ENCODE data around the gene ABHD15. TPM values are rescaled to one million over a fixed set of nuclear protein-coding genes. Genes with fewer than 3 reads are reported as not detected.
A peak's percentile ranks its signal among the peaks of the same experiment; 100 is the strongest.

ABHD15 gene
- polyA plus RNA-seq, 3 donors, result 3.1 to 4.6 (median 3.6) TPM

GRCh38 chr17:29571486-29571882, 4.6 kb upstream of the ABHD15 start:
- peak in 1 of 3 donors; percentile 2 for DNase-seq
- intact Hi-C loops (cut with micrococcal nuclease), result no loop called here
- Histone ChIP-seq H3K79me2 (ENCODE audit: insufficient read depth, low read length) (peaks cover 13% of the 10 kb centered on the region), H3K4me3 (replicated peaks in 1 of 3; ENCODE audit: low read depth in 2 of 3, low read length in 3 of 3) (no peak overlapping the region), H3K4me2 (replicated peaks; ENCODE audit: extremely low read depth, low read length, poor library complexity, severe bottlenecking) (no peak overlapping the region), H3K9ac (ENCODE audit: insufficient read depth, low read length, poor library complexity, severe bottlenecking) (no peak overlapping the region), H2AFZ (ENCODE audit: insufficient read depth, low read depth, low read length, poor library complexity, severe bottlenecking) (no peak overlapping the region), H3K4me1 (ENCODE audit: control insufficient read depth in 1 of 2, insufficient read depth in 2 of 2, low read length in 2 of 2) (peaks cover 14 to 31% of the 10 kb centered on the region in 2 donors), H3K36me3 (replicated peaks in 1 of 2; ENCODE audit: control insufficient read depth in 1 of 2, insufficient read depth in 2 of 2, low read length in 2 of 2) (peaks cover 29 to 35% of the 10 kb centered on the region in 2 donors), H3K27me3 (ENCODE audit: control insufficient read depth in 2 of 2, insufficient read depth in 2 of 2, low read length in 2 of 2) (no peaks in the 10 kb centered on the region), H3K27ac (ENCODE audit: low read depth in 1 of 2, low read length in 2 of 2) (no peak overlapping the region), H3K9me3 (replicated peaks in 1 of 2; ENCODE audit: control insufficient read depth in 1 of 2, insufficient read depth in 1 of 2, low read length in 2 of 2) (no peaks in the 10 kb centered on the region), H4K20me1 (ENCODE audit: insufficient read depth, low read length) (peaks cover 24% of the 10 kb centered on the region)
- Mint-ChIP-seq H3K36me3 (peaks cover 33 to 45% of the 10 kb centered on the region in 2 donors), H3K27me3 (ENCODE audit: low read depth in 3 of 3) (peaks cover 0 to 2% (median 2%) of the 10 kb centered on the region in 3 donors), H3K27ac (peak overlapping the region in 1 of 7 donors; percentile 35), H3K9me3 (no peaks in the 10 kb centered on the region), H3K4me1 (peaks cover 18% of the 10 kb centered on the region), H3K4me3 (no peak overlapping the region)
- TF ChIP-seq CTCF (IDR thresholded peaks at IDR 0.05), result no peak
- 92% methylated on average over 6 of the region's 6 CpGs for WGBS (ENCODE audit: insufficient coverage)

GRCh38 chr17:29570521-29570920, 3.7 kb upstream of the ABHD15 start:
- intact Hi-C loops (cut with micrococcal nuclease), result no loop called here

More at GRCh38 chr17:29570521-29570920, 3.7 kb upstream of the ABHD15 start:
- H3K9ac ChIP-seq (ENCODE audit: insufficient read depth, low read length, poor library complexity, severe bottlenecking), result no peak overlapping the region
- H3K9me3 ChIP-seq (replicated peaks in 1 of 2; ENCODE audit: control insufficient read depth in 1 of 2, insufficient read depth in 1 of 2, low read length in 2 of 2), result no peaks in the 10 kb centered on the region
- peaks cover 20% of the 10 kb centered on the region for H3K79me2 ChIP-seq (ENCODE audit: insufficient read depth, low read length)
- Mint-ChIP-seq H3K9me3 (no peaks in the 10 kb centered on the region), H3K27me3 (ENCODE audit: low read depth in 3 of 3) (peaks cover 0 to 7% (median 2%) of the 10 kb centered on the region in 3 donors), H3K36me3 (peaks cover 28 to 36% of the 10 kb centered on the region in 2 donors), H3K4me1 (peaks cover 25% of the 10 kb centered on the region), H3K27ac (peak overlapping the region in 1 of 7 donors; percentile 31), H3K4me3 (no peak overlapping the region)
- no peak overlapping the region for H3K4me2 ChIP-seq (replicated peaks; ENCODE audit: extremely low read depth, low read length, poor library complexity, severe bottlenecking)
- H3K4me3 ChIP-seq (replicated peaks in 1 of 3; ENCODE audit: low read depth in 2 of 3, low read length in 3 of 3), result no peak overlapping the region
- H3K4me1 ChIP-seq (ENCODE audit: control insufficient read depth in 1 of 2, insufficient read depth in 2 of 2, low read length in 2 of 2), result peaks cover 24 to 41% of the 10 kb centered on the region in 2 donors
- no peak overlapping the region for H3K27ac ChIP-seq (ENCODE audit: low read depth in 1 of 2, low read length in 2 of 2)
- DNase-seq, result peak in 1 of 3 donors; percentile 2
- TF ChIP-seq CTCF (IDR thresholded peaks at IDR 0.05), result no peak
- peaks cover 20 to 25% of the 10 kb centered on the region in 2 donors for H3K36me3 ChIP-seq (replicated peaks in 1 of 2; ENCODE audit: control insufficient read depth in 1 of 2, insufficient read depth in 2 of 2, low read length in 2 of 2)
- 90% methylated on average over 7 of the region's 7 CpGs for WGBS (ENCODE audit: insufficient coverage)
- peaks cover 26% of the 10 kb centered on the region for H4K20me1 ChIP-seq (ENCODE audit: insufficient read depth, low read length)
- no peaks in the 10 kb centered on the region for H3K27me3 ChIP-seq (ENCODE audit: control insufficient read depth in 2 of 2, insufficient read depth in 2 of 2, low read length in 2 of 2)
- no peak overlapping the region for H2AFZ ChIP-seq (ENCODE audit: insufficient read depth, low read depth, low read length, poor library complexity, severe bottlenecking)
